ENCODE results near the gene MYD88.
"Not testable (repeated sequence)": the region's sequence is repeated elsewhere in the genome, so short reads cannot be mapped to it uniquely, and the experiment has no call there.

MYD88 gene

GRCh38 chr3:38127611-38128302 lies 10.7 kb upstream of the MYD88 start:
- DNase-seq = no peak

GRCh38 chr3:38128303-38128655 lies 10.2 kb upstream of the MYD88 start:
- DNase-seq = no peak

GRCh38 chr3:38129058-38129457 lies 9.4 kb upstream of the MYD88 start:
- no peak for DNase-seq

GRCh38 chr3:38130631-38131065 lies 7.8 kb upstream of the MYD88 start:
- no peak for DNase-seq

GRCh38 chr3:38131621-38132369 lies 6.7 kb upstream of the MYD88 start:
- no peak for DNase-seq

GRCh38 chr3:38133209-38133556 lies 5.3 kb upstream of the MYD88 start:
- DNase-seq = no peak

GRCh38 chr3:38133557-38134405 lies 4.7 kb upstream of the MYD88 start:
- no peak for DNase-seq

- not testable (repeated sequence) for DNase-seq
Measured at GRCh38 chr3:38134517-38135143, 3.8 kb upstream of the MYD88 start.

- DNase-seq = not testable (repeated sequence)
Measured at GRCh38 chr3:38135621-38136277, 2.7 kb upstream of the MYD88 start.

GRCh38 chr3:38136393-38136776 lies 2.1 kb upstream of the MYD88 start:
- no peak for DNase-seq

- DNase-seq = peak; percentile 99
Measured at GRCh38 chr3:38136777-38137614, 1.5 kb upstream of the MYD88 start, which contains the start of gene ACAA1. TSS of gene ACAA1 (minus strand) at chr3:38137127. CDS start at chr3:38137035, 92 bp downstream.

GRCh38 chr3:38137615-38138348 lies 679 bp upstream of the MYD88 start:
- no peak for DNase-seq

GRCh38 chr3:38139191-38139590 lies 730 bp downstream of the MYD88 start:
- no peak for DNase-seq

- no peak for DNase-seq
Measured at GRCh38 chr3:38139652-38140051, 1.2 kb downstream of the MYD88 start.

GRCh38 chr3:38140326-38141172 lies 2.1 kb downstream of the MYD88 start:
- no peak for DNase-seq

- DNase-seq = no peak
Measured at GRCh38 chr3:38141173-38141951, 2.9 kb downstream of the MYD88 start.

GRCh38 chr3:38141952-38142273 lies 3.5 kb downstream of the MYD88 start:
- DNase-seq = no peak

- DNase-seq = no peak
Measured at GRCh38 chr3:38142959-38143358, 4.5 kb downstream of the MYD88 start.

- no peak for DNase-seq
Measured at GRCh38 chr3:38143511-38143910, 5.0 kb downstream of the MYD88 start.
